HG02943 (cell line): ENCODE results near the gene OOSP1.
"Not testable (repeated sequence)": the region's sequence is repeated elsewhere in the genome, so short reads cannot be mapped to it uniquely, and the experiment has no call there.

Experiments used
- ATAC-seq: cut with Tn5 transposase; IDR thresholded peaks from one replicate; pipeline ENCODE4 v1.9.1; 2021; ENCODE audit warnings: mild to moderate bottlenecking, low read depth, moderate library complexity; ENCODE audit not compliant: unreplicated experiment

Gene OOSP1, protein sequence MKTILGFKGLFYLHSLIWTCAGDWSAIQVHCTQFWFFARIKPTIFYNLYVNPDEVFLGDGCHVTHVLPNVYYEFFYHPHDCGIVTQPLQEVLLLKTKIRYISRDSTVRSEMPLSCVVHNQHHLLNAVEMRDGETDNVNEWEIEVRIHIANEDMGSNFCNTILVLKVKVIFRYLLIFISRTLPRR

DNA sequence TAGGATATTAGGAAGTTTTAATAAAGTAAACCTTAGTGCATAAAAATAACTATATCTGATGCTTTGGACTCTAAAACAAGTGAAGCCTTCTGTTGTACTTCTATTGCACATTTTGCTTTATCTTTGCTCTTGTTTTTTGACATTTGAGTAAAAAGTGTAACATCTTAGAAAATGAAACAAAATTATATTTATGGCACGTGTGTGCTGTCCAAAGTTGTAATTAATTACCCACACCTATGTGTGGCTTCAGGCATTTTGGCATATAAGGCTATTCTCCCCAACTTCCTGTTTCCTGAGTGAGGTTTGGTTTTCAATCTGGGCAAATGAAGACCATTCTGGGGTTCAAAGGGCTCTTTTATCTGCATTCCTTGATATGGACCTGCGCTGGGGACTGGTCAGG, at the start of gene OOSP1:
Gene OOSP1 (plus strand): TSS at position 301 of the 400 bp plus-strand sequence. CDS start 23 bp downstream, at position 324.
- no peak for ATAC-seq

DNA sequence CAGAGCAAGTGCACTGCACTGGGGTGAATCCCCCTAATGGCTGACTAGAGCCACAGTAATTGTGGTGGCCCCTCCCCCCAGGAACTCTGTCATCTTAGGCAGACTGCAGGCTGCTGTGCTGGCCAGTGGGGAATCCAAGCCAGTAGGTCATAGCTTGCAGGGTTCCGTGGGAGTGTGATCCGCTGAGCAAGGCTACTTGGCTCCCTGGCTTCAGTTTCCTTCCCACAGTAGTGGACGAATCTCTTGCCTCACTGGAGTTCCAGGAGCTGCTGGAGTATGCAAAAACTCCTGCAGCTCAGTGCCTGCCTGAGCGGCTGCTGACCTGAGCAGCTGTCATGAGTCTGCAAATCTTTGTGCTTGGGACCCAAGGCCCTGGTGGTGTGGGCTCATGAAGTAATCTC, 46.5 kb upstream of the OOSP1 start:
- no peak for ATAC-seq

DNA sequence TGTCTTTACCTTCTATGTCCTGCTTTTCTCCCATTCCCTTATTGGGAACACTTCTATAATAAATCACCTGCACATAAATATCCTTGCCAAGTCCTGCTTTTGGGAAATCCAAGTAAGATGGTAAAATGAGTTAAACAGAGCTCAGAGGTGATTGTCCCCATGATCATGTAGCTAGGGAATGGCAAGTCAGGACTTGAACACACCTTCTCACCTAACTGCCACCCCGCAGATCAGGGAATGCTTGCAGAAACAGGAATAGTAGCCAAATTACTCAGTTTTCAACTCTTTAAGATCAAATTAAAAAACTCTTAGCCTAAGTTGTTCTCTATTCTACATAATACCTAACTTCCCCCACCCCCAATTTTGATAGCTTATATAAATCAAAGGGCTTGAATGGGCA, 43.6 kb upstream of the OOSP1 start:
- ATAC-seq = no peak

DNA sequence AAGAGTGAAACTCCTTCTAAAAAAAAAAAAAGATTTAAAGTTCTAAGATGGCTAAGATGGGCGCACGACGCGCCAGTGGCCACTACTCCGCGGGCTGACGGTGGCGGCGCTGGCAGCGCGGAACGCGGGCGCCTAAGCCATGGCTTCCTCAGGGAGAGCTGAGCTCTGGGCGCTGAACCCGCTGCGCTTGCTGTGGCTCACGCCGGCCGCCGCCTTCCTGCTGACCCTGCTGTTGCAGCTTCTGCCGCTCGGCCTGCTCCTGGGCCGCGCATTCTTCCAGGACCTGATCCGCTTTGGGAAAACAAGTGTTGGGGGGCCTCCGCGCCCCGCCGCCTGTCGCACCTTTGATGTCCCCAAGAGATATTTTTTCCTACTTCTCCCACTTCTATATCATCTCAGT, 40.2 kb upstream of the OOSP1 start:
- ATAC-seq = no peak

DNA sequence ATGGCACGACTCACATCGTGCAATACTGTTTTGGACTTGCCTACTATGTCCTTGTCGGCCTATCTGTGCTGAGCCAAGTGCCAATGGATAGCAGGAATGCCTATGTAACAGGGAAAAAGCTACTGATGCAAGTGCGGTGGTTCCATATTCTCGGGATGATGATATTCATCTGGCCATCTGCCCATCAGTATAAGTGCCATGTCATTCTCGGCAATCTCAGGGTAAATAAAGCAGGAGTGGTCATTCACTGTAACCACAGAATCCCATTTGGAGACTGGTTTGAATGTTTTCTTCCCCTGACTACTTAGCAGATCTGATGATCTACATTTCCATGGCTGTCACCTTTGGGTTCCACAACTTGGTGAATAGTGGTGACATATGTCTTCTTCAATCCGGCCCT, 39.6 kb upstream of the OOSP1 start:
- ATAC-seq = no peak

DNA sequence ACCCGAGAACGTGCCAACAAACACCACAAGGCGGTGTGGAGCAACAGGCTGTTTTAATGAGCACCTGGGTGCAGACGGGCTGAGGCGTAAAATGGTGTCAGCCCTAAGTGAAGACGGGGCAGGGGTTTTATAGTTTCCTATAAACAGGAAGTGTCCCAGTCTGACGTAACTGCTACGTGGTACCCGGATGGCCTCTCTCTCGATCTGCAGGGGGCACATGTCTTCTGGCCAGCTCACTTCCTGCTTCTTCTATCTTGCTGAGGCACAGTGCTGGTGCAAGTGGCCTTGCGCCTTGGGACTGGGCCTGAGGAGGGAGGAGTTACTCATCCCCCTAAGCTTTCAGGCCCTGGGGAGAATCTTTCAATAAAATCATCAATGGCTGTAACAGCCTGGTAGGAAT, 38.7 kb upstream of the OOSP1 start:
- no peak for ATAC-seq

DNA sequence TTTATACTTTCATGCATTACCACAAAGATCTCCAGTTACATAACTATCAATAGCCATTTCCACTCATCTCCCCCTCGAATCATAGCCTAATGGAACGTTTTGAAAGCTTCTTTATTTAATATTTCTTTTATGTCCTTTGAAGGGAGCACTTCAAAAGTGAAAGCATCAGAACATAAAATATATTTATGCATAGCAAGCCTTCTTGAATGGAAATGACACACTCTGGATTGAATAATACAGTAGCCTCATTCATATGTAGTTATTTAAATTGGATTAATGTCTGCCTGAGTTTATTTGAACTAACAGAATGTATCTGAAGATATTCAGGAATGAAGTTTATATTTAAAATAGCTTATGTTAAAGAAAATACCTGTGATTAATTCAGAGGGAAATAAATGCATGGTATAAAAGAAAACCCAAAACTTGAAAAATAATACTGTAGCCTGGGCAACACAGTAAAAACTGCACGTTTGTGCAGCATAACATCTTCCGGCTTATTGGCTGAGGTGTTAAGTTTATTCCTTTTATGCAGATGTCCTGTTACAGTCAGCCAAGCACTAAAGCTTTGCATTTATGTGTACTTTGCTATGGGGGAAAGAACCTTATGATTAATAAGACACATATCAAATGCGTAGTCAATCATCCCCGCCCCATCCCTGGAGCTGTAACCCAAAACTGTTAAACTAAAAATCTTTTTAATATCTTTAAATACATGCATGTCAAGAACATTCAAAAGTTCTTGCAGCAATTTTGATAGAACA, 37.7 kb upstream of the OOSP1 start:
- no peak for ATAC-seq

DNA sequence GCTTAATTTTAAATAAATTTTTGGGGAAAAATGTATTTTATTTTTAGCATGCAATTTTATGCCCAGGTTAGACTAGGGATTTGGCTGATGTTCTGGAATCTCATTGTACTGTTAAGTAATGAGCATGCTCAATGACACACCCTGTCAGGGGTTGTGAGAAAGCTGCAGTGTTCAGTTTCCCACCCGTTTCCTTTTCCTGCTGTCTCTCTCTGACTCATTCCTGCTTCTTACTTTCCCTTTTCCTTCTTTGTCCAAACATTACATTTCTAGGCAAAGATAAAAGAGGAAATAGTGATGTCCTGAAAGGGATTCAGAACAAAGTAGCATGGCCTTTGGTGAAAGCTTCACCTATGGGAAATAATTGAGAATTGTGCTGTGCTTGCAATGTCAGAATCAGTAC, 36.9 kb upstream of the OOSP1 start:
- ATAC-seq = no peak

DNA sequence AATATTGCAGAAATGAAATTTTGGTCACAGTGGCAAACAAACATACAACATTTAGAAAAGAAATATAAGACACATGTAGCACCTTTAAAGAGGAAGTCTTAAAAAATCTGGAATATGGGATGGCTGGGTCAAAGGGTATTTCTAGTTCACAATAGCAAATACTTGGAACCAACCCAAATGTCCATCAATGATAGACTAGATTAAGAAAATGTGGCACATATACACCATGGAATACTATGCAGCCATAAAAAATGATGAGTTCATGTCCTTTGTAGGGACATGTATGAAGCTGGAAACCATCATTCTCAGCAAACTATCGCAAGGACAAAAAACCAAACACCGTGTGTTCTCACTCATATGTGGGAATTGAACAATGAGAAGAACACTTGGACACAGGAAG, 34.7 kb upstream of the OOSP1 start:
- not testable (repeated sequence) for ATAC-seq

DNA sequence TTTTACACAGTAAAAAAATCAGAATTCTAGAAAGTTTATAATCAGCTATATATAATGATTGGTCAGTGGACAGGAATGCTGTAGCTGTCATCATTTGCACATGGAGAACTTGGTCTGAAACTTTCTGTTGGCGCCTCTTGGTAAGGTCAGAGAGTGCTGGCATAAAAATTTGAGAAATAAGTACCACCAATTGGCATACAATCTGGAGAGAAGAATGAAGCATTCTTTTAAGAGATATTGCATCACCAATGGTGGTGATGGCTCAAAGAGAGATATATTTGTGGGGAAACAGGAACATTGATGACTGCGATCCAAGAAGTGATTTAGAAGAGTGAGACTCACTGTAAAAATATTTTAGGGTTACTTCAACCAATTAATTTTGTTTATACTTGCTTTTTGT, 19.8 kb upstream of the OOSP1 start:
- no peak for ATAC-seq

DNA sequence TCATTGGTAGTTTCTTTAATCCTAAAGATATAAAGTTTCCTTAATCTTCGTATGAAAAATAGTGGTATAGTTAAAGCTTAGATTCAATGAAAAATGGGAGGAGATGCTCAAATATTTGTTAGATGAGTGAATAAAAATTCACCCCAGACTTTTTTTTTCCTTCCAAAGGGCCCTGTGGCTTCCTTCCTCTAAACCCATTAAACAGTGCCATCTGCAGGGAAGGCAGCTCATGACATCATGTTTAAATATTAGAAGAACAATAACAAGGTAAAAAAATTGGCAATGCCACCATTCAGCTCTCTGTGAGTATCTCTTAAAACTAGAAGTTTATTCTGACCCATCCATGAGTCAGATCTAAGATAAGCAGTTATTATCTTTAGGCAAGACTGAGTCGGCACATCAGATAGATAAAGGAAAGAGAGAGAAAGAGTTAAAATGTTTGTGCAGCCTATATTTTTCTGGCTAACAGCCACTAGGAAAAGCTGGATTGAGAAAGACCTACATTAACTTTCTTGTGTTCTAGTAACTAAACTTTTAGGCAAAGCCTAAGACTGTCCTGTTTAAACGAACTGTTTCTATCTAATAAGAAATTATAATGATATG, 19.1 kb upstream of the OOSP1 start:
- no peak for ATAC-seq

DNA sequence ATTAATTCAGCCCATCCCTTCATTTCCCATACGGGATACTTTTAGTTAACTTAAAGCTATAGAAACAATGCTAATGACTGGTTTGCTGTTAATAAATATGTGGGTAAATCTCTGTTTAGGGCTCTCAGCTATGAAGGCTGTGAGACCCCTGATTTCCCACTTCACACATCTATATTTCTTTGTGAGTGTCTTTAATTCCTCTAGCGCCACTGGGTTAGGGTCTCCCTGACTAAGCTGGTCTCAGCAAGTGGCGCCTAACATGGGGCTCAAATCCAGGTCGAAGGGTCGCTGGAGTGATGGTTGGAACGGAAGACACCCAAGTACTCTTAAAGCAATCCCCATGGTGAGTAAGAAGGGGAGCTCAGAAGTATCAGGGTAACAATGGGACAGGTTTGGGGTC, 14.4 kb upstream of the OOSP1 start:
- no peak for ATAC-seq

DNA sequence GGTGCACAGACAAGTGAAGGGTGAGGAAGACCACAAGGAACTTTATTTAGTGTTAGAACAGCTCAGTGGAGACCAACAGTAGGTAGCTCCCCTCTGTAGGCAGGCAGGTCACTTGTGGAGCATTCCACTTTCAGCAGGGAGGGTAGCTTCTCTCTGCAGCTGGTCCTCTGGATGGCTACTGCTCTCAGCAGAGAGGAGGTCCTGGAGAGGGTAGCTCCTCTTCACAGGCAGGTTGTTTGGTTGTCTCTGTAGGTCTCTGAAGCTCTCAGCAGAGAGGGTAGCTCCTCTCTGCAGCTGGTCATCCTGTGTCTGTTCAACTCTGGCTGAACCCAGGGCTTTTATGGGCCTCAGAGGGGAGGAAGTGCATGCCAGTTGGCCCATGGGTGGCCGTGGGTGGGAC, 6.5 kb upstream of the OOSP1 start:
- ATAC-seq = no peak

DNA sequence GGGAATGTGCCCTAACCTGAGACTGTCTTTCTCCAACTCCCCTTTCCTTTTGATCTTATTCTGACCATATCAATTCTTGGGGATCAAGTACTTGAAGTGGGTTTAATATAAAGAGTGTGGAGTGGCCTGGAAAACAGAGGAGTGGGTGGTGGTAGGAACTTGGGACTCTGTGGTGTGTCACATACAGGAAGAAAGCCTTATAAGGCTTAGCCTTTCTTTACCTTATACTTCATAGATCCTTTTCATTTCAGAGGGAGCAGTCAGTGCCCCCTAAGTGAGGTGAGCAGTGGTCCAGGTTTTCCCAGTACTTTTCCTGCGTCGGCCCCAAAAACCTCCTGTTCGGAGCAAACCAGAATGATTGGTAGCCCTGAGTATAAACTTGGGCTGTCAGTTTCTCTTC, 486 bp downstream of the OOSP1 start:
- no peak for ATAC-seq

DNA sequence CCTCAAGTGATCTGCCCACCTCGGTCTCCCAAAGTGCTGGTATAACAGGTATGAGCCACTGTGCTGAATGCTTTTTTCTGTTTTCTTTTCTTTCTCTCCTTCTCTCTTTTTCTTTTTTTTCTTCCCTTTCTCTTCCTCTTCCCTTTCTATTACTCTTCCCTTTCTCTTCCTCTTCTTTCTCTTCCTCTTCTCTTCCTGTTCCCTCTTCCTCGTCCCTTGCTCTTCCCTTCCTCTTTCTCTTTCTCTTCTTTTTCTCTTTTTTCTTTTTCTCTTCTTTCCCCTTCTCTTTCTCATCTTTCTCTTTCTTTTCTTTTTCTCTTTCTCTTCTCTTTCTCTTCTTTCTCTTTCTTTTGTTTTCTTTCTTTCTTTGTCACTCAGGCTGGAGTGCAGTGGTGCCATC, 1.2 kb downstream of the OOSP1 start:
- ATAC-seq = no peak

DNA sequence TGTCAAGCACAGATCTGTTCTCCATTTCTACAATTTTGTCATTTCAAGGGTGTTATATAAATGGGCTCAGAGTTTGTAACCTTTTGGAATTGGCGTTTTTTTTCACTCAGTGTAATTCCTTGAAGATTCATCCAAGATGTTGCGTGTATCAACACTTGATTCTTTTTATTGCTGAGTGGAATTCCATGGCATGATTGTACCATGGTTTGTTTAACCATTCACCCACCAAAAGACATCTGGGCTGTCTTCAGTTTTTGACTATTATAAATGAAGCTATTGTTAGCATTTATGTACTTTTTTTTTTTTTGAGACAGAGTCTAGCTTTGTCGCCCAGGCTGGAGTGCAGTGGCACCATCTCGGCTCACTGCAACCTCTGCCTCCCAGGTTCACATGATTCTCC, 2.9 kb downstream of the OOSP1 start:
- no peak for ATAC-seq

DNA sequence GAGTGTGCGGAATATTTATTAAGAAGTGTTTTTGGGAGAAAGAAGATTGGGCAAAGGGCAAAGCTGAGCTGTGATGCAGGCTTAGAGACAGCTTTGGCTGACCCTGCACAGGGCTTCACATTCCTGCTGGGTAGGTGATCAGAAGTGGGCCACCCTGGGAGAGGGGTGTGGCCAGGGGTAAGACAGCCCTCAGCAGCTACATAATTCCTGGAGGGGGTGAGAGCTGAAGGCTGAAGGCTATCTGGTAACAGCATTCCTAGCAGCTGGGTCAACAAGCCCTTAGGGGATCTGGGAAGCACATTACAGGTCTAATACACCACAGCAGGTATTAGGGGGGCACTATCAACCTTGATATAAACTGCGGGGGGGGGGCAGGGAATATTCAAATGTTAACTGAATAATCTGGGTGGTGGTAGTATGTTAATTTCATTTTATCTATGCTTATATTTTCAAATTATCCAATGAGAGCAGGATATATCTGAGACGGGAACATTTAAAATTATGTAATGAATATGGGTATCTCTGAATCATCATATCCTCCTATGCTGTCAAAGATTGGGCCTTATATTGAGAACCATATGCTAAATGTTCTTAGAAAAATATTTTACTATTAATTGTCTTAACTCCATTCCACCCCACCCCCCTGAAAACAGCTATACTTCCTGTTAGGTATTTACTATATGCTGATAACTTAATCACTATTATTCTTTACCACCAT, 5.9 kb downstream of the OOSP1 start:
- no peak for ATAC-seq

DNA sequence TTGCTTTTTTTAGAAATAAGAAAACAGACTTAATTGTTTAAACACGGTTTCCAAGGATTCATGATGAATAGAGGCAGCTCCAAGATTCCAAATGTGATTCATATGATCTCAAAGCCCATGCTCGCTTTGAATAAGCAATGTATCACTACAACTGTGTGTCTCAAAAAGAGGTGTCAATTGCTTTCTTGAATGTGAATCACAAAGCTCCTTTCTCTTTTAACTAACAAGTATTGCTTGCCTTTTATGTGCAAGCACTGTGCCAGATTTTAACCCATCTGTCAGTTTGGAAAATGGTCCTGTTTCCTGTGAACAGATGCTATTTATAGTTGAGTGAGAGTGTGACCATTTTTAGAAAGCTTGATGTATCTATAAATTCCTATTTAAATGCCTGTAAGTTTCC, 6.5 kb downstream of the OOSP1 start:
- ATAC-seq = no peak

DNA sequence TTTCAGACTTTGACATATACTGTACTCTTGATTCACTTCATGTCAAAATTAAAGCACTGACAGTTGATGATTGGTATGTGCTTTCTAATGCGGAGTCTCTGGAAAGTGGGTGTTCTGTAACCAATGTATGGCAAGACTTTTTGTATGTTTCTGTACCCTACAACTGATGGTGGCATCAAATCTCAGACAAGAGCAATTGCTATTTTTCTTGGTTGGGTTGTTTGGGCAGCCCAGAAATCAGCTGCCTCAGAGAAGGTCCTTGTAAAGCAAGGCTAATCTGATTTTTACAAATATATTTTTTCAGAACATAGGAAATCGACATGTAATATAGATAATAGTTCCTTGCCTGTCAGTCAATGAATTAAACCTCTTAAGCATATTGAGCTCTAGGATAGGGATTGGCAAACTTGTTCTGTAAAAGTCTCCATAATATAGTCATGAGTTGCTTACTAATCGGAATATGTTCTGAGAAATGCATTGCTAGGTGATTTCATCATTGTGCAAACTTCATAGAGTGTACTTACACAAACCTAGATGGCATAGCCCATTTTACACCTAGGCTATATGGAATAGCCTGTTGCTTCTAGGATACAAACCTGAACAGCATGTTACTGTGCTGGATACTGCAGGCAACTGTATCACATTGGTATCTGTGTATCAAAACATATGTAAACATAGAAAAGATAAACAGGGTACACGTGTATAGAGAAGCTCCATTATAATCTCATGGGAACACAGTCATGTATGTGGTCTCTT, 15.4 kb downstream of the OOSP1 start:
- ATAC-seq = no peak

DNA sequence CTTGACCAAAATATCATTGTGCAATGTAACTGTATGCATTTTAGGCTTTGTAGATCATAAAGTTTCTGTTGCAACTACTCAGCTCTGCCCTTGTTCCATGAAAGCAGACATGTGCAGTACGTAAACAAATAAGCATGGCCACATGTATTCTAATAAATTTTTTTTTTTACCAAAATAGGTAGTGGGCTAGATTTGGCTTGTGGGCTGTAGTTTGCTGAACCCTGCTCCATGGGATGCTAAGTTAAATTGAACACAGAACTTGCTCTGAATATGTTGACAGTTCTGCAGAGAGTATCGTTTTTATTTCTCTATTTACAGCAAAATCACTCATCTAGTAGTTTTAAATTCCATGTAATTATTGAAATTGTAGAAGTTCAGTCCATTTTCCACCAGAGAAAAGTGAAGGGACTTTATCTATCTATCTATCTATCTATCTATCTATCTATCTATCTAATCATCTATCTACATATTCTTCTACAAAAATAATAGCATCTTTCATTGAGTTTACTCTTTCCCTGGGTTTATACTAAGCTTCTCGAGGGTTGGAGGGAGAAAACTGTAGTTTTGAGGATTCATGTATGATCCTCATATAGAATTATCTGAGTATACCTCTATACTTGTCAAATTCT, 16.1 kb downstream of the OOSP1 start:
- ATAC-seq = no peak
